Activated effector memory CD4-positive, alpha-beta T cell treated with Interleukin-2 at 50 U/mL for 16 hours (primary cell): Measurements from ENCODE around the gene PRSS21.
A peak's percentile ranks its signal among the peaks of the same experiment; 100 is the strongest.

Experiments
- DNase-seq: peaks from one replicate; pipeline ENCODE4 v3.0.0-alpha.2; 2020

The PRSS21 gene

DNA sequence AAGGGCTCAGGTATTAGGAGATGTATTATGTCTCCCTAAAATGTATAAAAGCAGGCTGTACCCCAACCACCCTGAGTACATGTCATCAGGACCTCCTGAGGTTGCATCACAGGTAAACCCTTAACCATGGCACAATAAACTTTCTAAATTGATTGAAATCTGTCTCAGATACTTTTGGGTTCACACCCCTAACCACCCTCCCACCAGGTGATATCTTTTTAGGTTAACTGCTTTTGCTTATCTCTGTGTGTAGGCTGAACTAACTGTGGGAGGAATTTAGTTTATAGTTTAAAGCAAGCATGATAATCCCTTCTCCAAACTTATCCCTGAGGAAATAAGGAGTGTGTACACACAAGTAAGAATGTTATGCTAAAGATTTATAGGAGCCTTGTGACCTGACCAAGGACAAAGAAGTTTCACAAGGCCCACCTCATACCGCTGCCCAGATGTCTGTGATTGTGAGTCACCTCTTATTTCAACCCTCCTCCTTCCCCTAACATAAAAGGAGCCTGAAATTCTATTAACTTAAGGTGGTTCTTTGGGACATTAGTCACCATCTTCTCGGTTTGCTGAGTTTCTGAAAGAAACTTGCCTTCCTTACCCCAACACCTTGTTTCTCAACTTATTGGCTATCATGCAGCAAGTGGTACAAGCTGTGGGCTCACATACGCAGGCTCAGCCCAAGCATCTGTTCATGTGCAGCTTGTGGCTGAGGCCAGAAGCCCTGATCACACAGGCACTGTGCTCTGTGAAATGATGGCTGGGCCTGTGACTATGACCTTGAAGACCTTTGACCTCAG is 29.7 kb downstream of the PRSS21 start:
- no peak for DNase-seq

DNA sequence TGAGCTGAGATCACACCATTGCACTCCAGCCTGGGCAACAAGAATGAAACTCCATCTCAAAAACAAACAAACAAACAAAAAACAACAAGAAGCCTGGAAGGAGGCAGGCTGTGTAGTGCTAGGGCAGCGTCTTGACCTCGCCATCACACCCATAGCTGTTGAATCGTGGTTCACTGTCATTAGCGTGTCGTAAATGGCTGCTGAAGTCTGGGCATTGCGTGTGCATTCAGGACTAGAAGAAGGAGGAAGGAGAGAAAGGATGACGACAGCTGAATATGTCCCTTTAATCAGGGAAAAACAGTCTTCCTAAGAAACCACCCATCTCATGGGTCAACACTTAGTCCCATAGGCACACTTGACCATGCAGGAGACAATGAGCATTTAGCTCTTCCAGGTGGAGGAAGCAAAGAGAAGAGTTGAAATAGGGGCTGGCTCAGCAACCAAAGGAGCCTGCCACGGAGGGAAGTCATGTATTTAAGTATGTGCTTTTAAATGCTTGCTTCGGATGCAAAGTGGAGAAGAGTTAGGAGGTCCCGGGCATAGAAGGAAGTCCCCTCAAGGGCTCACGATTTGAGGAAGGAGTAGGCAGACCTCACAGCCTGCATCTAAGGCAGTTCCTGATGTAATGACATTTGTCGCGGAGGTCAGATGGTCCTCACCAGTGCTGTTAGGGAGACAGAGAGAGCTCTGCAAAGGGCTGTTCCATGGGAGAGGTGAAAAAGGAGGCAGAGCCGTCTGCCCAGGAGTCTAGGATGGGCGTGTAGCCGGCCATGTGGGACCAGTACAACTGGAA is 32.1 kb downstream of the PRSS21 start:
- no peak for DNase-seq

DNA sequence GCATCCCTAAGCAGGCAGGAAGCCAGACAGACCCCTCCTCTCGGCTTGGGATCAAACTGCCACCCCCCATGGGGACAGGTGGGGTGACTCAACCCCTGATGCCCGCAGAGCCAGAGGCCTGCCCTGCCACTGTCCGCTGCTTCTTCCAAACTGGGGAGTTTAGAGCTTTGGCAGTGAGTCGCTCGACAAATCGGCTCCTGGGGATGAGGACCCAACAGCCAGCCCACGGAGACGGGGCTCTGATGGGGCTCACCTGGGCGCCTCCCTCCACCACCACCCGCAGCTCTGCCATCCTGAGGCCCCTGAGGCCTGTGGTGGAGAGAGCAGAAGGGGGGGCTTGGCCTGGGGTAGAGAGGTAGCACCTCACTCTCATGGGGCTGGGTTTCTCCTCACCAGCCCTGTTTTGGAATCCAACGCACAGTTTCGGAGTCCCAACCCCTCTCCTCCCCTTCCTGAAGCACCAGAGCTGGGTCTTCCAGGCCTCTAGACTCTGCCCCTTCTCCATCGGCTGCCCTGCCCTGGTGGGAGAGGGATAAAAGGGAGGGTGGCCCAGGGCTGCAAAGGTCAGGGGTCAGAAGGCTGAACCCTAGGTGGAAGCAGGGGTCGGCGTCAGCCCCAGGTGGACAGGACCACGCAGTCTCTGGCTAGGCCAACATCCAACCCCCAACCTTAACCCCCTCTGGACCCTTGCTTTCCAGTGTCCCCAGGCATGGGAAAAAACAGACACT is 35.1 kb downstream of the PRSS21 start:
- no peak for DNase-seq

DNA sequence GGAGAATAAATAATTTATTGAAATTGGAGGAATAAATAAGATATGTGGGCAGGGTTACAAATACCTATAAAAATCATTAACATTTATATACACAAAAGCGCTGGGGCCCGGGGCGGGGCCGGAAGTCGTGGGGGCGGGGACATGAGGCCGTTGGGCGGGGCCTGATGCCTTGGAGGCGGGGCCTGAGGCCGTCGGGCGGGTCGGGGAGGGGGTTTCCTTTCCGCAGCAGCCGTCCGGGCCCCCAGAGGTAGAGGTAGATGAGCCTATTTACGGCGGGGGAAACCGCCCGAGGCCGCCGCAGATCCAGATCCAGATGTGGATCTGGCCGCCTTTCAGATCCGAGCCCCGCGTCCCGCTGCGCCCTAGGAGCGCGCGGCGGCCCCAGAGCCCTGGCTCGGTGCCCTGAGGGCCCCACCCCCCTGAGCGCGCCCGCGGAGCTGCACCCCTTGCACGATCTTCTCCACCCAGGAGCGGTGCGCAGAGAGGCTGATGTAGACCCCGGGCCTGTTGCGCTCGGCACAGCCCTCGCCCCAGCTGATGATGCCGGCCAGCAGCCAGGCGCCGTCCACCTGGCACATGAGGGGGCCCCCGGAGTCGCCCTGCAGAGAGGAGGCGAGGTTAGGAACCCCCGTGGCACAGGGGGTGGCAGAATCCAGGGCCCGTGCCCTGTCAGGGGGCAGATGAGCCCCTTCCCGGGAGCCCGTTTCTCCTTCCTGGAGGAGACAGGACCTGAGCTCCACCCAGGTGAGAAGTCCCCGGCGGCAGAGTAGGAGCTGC is 35.9 kb downstream of the PRSS21 start:
- DNase-seq, result no peak

DNA sequence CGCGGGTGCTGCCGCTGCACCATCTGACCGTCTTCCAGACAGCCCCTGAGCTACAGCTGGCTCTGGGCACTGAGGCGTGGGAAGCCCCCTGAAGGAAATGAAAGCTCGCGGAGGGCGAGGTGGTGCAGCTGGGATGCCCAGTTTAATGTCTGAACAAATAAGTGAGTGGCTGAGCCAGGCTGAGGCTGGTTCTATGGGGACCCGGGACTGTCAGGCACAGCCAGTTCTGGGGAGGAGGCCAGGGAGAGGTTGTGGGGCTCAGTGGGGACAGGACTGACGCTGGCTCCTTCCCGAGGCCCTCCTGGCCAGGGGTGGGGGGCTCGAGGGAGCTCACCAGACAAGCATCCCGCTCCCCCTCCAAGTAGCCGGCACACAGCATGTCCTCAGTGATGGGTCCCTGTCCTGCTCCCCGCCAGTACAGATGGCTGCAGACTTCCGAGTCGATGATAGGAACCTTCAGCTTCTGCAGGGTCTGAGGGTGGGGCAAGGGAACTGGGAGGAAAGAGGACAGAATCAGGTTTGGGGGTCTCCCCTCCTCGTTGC is 36.6 kb downstream of the PRSS21 start:
- no peak for DNase-seq

DNA sequence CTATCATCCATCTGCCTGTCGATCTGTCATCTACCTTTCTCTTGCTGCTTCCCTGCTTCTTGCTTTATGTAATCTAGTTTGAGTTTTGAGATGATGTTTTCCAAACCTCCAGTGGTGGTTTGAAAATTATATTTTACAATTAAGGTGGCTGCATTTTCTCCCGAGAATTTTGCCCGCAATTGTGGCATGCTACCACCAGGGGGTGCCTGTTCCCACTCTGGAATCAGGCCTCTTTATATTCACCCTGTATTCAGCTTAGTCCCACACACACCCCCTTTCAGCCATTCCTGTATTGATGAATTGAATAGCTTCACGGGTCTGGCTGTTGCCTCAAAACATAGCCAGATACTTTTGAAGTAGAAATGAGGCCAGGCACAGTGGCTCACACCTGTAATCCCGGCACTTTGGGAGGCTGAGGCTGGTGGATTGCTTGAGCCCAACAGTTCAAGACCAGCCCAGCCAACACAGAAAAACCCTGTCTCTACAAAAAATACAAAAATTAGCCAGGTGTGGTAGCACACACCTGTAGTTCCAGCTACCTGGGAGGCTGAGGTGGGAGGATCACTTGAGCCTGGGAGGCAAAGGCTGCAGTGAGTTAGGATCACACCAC is 37.8 kb downstream of the PRSS21 start:
- no peak for DNase-seq

DNA sequence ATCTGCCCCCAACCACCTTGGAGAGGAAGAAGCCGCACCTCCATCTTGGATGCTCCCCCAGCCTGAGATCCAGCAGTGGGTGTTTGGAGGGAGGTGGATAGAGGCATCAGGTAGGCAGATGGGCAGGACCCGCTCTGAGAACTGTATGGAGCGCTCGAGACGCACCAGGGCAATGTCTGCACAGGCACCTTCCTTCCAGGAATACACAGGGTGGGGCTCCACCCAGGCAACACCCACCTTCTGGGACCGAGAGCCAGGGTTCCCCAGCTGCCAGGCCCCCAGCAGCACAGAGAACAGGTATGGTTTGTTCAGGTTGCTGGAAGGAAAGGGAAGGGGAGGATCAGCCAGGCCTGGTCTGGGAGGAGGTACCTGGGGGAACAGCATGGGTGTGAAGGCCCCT is 38.5 kb downstream of the PRSS21 start:
- DNase-seq, result no peak

DNA sequence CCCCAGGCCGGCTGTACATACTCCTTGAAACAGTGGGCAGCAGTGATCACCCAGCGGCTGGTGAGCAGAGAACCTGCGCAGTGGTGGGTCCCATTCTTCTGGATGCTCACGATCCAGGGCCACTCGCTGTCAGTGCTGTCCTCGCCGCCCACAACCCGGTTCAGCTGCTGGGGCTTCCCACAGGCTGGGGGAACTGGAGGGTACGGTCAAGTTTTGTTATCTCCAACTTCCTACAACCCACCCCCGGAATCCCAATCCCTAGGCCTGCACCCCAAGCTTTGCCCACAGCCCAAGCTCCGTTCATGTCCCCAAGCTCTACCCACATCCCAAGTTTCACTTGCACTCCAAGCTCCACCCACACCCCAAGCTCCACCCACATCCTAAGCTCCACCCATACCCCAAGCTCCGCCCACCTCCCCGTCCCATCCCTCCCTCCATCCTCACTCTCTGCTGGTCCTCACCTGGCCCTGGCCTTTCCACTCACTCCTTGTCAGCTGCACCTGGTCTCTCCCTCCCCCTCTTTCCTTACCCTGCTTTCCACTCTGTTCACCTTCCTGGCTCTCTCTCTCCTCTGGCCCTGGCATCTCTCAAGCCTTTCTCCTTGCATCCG is 39.1 kb downstream of the PRSS21 start:
- DNase-seq, result no peak

DNA sequence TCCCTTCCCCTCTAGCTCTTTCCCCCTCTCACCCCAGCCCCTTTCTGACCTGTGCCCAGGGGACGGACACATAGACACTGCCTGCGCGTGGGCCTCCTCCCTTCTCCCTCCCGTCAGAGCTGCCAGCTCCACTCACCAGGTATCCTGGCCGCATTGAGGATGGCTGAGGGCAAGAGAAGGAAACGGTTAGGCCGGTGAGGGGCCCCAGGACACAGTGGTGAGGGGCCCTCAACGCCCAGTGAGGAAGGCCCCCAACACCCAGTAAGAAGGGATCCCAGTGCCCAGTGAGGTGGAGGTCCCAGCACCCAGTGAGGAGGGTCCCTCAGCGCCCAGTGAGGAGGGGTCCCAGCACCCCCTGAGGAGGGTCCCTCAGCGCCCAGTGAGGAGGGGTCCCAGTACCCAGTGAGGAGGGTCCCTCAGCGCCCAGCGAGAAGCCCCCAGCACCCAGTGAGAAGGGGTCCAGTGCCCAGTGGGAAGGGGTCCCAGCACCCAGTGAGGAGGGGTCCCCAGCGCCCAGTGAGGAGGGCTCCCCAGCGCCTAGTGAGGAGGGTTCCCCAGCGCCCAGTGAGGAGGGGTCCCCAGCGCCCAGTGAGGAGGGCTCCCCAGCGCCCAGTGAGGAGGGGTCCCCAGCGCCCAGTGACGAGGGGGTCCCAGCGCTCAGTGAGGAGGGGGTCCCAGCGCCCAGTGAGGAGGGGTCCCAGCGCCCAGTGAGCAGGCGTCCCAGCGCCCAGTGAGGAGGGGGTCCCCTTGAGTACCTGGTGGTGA is 39.8 kb downstream of the PRSS21 start:
- no peak for DNase-seq

DNA sequence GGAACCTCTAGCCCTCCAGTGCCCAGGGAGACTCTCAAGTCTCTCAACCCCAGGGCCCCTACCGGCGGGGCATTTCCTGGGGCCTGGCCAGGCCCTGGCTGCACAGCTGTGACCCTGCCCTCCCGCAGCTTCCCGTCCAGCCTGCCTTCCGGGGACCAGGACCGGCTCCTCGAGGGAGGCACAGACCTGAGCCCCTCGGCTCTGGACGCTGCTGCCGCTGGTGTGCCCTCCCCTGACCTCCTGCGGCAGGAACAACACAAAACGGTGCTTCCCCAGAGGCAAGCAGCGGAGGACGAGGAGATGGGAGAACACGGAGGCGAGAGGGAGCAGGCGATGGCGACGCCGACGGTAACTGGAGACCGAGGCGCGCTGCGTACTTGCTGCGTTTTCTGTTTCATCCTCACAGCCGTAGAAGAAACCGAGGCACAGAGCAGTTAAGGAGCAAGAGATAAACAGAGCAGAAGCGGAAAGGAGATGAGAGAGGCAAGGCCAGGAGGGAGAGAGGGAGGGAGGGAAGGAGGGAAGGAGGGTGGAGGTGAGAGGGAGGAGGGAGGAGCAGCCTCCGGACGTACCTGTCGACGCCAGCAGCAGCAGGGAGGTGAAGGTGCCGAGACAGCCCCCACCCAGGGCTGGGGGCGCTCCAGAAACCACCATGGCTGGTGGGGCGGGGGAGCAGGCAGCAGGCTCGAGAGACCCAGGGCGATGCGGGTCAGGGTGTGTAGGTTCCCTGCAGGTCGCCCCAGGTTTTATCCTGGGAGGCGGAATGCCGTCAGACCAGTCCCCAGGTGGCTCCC is 40.6 kb downstream of the PRSS21 start, which contains the start of gene PRSS22:
Gene PRSS22 (minus strand): TSS at position 720 of the 794 bp plus-strand sequence. CDS start 66 bp downstream, at position 654.
- no peak for DNase-seq

DNA sequence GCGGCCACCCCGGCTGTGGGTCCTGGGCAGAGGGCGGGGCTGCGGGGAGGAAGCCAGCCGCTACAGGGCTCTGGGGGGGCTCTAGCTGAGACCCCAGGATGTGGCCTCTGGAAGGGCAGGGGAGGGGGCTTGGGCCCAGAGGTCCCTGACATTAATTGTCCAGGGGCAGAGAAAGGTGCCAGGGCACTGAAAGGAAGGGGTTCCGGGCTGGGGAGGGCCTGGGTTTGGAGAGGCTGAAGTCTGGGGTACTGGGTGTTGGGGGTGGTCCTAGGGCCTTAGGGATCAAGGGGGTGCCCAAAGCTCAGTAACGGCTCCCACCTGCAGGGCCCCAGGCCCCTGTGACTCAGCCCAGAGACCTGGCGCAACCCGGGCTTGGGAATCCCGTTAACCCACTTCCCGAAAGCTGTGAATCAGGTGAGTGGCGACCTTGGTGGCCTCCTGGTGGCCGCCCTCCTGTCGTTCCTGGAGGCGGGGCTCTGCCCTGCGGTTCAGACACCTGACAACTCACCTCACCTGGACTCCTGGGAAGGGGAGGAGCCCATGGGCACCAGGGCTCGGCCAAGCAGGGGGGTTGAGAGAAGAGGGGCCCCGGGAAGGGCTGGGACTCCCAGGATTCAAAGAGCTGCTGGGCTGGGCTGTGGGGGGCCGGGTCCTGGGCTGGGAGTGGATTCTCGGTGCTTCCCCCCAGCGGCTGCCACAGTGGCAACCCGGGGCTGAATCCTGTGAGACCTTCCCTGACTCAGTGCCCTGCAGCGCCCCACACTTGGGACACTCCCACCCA is 41.4 kb downstream of the PRSS21 start:
- DNase-seq, result no peak

DNA sequence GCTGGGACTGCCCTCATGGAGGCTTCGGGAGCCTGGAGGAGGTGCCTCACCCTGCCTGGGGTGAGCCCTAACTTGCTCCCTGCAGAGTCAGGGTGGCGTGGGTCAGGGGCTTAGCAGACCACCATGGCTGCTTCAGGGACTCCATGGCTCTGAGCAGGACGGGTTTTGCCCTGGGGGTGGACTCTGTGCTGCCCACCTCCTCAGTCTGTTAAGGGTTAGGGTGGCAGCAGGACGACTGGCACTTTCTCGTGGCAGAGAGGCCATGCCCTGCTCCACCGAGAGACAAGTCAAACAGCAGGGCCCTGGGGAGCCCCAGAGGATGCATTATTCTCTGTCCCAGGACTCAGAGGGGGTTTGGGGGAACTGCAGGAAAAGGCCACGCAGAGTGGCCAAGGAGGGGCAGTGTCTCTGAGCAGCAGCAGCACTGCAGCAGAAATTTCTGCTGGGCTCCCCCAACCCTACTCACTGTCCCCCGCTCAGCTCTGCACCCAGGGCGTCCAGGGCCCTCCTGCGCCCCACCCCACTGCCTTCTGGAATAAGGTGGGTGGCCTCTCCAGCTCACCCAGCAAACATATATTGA is 42.7 kb downstream of the PRSS21 start:
- no peak for DNase-seq

DNA sequence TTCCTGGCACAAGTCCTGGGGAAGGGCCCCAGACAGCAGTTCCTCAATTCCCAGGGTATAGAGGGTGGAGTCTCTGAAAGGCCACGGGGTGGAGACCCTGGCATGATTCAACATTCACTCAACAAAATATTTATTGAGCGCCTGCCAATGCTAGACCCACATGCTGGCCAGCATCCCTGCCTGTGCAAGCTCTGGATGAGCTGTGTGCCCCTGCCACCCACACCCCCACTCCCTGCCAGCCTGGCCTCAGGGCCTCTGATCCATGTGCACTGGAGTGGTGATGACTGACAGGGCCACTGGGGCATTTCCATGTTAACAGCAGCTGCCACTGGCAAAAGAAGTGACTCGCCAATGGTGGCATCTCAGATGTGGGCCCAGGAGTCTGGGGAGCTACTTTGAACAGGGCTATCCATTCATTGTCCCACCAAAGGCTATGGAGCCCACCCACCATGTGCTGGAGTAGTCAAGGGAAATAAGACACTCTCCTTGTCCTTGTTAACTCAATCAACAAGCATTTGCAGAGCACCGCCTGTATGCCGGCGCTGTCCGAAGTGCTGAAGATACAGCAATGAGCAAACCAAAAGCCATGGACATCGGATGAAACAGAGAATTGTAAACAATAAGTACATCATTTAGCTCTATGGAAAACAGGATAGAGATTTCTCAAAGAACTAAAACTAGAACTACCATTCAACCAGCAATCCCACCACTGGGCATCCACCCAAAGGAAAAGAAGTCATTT is 44.0 kb downstream of the PRSS21 start:
- DNase-seq, result no peak

DNA sequence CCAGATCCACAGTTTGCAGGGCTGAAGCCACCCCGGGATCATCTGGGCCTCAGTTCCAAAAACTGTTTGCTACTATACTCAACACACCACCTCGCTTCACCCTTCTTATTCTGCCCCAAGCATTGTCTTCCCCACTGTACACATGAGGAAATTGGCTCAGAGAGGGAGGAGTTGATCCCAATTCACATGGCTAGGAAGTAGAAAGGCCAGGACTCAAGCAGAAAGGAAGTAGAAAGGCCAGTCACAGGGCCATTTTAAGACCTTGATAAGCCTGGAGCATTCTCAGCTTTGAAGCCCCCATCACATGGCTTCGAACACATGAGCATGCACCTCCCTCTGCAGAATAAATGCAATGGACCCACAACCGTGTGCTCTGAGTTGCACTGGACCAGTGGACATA is 48.6 kb downstream of the PRSS21 start:
- DNase-seq, result no peak

DNA sequence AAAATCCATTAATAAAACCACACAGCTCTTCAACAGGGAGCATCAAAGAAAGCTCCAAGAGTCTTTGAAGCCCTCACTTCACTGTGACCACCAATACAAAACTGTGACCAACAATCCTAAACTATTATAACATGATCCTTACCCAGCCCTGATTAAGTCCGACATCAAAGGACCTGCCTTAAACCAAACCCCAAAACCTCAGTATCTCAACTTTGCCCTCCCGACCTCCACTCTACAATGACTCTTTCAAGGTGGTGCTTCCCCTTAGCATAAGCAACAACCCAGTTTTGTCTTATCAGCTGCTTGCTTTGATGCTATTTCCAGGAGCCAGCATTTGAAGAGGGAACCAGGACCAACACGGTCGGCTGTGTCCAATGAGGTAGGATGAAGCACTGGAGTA is 49.4 kb downstream of the PRSS21 start:
- DNase-seq, result no peak

DNA sequence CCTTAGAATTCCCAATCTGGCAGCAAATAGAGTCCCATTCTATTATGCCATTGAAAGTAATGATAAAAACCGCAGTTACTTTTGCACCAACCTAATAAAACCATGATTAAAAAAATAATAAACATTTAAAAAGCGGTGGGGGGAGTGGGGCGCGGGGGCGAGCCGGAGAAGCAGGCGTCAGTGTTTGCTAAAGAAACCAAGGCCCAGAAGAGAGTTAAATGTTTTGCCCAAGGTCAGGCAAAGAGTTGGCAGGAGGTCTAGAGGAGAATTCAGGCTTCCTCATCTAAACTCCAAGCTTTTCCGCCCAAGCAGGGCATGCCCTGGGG is 50.6 kb downstream of the PRSS21 start:
- no peak for DNase-seq

DNA sequence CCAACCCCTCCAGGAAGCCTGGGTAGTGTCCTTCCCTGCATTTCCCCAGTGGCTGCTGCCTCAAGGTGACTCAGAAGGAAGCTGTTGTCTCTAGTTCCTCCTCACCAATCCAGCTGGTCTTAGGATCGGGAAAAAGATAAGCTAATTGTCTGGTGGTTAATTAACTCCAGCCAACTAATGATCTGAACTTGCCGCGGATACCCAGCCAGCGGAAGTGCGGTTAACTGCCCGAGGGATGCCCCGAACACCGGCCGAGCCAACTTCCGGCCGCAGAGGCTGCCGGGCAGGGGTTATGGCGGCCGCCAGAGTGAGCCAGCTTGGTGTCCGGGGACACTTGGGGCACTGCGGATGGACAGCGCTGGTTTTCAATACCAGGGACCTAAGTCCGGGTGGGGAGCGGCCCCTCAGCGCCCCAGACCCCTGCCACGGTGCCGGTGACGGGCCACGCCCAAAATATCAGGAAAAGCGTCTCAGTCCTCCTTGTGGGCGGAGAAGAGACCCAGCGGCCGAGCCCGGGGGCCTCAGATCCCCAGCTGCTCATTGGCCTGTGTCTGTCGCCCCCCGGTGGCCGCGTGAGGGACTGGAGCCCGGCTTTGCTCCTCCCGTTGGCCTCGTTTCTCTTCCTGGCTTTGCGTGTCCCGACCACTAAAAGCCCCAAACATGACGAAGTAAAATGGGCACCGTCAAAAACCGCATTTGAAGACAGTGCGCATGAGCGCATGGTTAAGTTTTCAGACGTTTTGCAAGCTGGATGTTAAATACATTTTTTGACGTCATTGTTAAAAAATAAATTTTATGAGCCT is 51.2 kb downstream of the PRSS21 start:
- peak; percentile 91 for DNase-seq
